Measurements from ENCODE around the gene PITPNC1.
A peak's percentile ranks its signal among the peaks of the same experiment; 100 is the strongest.
"Not testable (repeated sequence)": the region's sequence is repeated elsewhere in the genome, so short reads cannot be mapped to it uniquely, and the experiment has no call there.

Gene PITPNC1

DNA sequence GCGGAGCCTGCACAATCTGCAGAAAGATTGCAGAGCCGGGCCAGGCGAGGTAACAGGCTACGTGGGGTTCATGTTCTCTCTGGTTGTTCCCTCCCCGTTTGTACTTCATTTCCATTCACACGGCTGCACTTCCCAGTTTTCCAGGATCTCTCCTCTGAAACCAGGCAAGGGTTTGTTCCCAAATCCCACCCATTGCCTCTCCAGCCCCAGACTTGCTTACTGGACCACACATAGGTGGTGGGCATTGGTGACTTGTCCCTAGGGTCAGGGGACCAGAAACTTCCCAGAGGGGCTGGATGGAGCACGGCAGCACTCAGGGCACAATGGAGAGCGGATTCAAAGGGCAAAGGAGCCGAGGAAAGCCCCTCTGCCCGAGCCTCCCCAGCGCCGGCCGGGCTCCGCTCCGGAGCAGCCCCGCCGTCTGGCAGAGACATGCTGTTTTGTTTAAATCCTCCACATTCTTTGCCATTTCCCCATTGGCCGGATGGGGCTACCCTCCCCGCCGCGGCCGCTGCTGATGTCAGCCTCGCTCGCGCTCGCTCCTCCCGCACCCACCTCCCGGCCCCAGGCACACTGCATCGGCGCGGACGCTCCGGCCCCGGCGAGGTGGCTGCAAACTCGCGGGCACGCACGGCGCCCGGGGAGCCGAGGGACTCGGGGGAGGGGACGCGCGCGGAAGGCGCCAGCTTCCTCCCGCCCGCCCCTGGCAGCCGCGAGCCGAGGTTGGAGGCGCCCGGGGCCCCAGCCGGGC, at the start of gene PITPNC1:
TSS of gene PITPNC1 (plus strand) at position 545 of the 751 bp plus-strand sequence.
- H3K27me3 Mint-ChIP-seq: no peaks in the 10 kb centered on the region
- H3K36me3 Mint-ChIP-seq (ENCODE audit: low read depth): peaks cover 12% of the 10 kb centered on the region
- H3K27ac Mint-ChIP-seq: peak within 1 kb of the TSS; percentile 97
- peaks cover 44% of the 10 kb centered on the region for H3K4me1 Mint-ChIP-seq
- no peaks in the 10 kb centered on the region for H3K9me3 Mint-ChIP-seq
- H3K4me3 Mint-ChIP-seq: peak within 1 kb of the TSS; percentile 91
- peak; percentile 80 for ATAC-seq
- peak; percentile 90 for DNase-seq

DNA sequence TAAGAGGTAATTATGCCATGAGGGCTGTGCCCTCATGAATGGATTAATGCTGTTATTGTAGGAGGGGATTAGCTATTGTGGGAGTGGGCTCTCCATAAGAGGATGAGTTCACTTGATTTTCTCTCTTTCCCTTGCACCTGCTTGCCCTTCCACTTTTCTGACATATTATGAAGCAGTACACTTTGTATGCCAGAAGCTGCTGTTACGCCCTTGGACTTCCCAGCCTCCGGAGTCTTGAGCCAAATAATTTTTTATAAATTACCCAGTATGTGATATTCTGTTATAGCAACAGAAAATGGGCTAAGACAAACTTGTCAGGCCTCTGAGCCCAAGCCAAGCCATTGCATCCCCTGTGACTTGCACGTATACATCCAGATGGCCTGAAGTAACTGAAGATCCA, 49.1 kb upstream of the PITPNC1 start:
- DNase-seq (no peak), ATAC-seq (no peak)
- no peaks in the 10 kb centered on the region for H3K27me3 Mint-ChIP-seq
- H3K4me1 Mint-ChIP-seq: no peaks in the 10 kb centered on the region
- H3K4me3 Mint-ChIP-seq: no peak overlapping the region
- H3K27ac Mint-ChIP-seq: no peak overlapping the region
- peaks cover 3% of the 10 kb centered on the region for H3K36me3 Mint-ChIP-seq (ENCODE audit: low read depth)
- H3K9me3 Mint-ChIP-seq: no peaks in the 10 kb centered on the region

DNA sequence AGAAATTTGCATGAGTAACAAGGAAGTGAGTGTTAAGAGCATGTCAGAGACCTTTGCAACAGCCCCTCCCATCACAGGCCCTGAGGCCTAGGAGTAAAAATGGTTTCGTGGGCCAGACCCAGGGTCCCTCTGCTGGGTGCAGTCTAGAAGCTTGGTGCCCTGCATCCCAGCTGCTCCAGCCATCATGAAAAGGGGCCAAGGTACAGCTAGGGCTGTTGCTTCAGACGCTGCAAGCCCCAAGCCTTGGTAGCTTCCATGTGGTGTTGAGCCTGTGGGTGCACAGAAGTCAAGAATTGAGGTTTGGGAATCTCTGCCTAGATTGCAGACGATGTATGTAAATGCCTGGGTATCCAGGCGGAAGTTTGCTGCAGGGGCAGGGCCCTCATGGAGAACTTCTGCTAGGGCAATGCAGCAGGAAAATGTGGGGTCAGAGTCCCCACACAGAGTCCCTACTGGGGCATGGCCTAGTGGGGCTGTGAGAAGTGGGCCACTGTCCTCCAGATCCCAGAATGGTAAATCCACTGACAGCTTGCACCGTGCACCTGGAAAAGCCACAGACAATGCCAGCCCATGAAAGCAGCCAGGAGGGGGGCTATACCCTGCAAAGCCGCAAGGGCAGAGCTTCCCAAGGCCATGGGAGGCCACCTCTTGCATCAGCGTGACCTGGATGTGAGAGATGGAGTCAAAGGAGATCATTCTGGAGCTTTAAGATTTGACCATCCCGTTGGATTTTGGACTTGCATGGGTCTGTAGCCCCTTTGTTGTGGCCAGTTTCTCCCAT, 45.5 kb upstream of the PITPNC1 start:
- not testable (repeated sequence) for H3K27me3 Mint-ChIP-seq; DNase-seq; H3K4me3 Mint-ChIP-seq; H3K27ac Mint-ChIP-seq; H3K4me1 Mint-ChIP-seq; ATAC-seq; H3K9me3 Mint-ChIP-seq; H3K36me3 Mint-ChIP-seq (ENCODE audit: low read depth)

DNA sequence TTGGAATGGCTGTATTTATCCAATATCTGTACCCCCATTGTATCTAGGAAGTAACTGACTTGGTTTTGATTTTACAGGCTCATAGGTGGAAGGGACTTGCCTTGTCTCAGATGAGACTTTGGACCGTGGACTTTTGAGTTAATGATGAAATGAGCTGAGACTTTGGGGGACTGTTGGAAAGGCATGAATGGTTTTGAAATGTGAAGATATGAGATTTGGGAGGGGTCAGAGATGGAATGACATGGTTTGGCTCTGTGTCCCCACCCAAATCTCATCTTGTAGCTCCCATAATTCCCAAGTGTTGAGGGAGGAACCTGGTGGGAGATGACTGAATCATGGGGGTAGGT, 44.9 kb upstream of the PITPNC1 start:
- not testable (repeated sequence) for H3K27me3 Mint-ChIP-seq; H3K27ac Mint-ChIP-seq; H3K4me3 Mint-ChIP-seq; H3K9me3 Mint-ChIP-seq; DNase-seq; ATAC-seq; H3K4me1 Mint-ChIP-seq; H3K36me3 Mint-ChIP-seq (ENCODE audit: low read depth)

DNA sequence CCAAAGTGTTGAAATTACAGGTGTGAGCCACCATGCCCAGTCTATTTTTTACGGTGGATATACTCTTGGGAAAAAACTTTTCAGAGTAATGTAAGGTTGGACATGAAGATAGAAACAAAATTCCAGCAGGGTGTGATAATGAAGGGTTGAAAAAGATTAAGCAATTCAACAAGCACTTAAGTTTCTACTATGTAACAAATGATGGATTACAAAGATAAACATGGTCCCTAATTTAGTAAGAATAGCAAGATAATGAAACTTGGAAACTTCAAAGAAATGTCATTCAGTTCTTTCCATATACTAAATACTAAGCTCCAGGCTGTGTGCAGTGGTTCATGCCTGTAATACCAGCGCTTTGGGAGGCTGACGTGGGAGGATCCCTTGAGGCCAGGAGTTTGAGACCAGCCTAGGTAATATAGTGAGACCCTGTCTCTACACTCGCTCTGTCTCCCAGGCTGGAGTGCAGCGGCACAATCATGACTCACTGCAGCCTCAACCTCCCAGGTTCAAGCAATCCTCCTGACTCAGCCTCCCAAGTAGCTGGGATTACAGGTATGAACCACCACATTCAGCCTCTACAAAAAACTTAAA, 41.7 kb upstream of the PITPNC1 start:
- no peak overlapping the region for H3K27ac Mint-ChIP-seq

DNA sequence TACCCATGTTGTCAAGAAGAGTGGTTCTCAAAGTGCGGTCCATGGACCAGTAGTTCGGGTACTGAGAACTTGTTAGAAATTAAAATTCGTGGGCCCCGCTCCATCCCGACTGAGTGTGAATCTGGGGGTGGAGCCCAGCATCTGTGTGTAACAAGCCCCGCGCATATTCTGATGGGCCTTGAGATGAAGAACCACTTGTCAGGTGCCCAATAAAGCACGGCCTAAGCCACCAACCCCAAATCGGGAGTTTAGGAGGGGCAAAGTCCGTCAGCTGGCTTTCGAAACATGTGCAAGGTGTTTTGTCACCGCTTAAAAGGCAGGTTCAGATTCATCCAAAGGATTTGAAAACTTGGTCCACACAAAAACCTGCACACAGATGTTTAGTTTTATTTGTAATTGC, 40.2 kb upstream of the PITPNC1 start:
- no peaks in the 10 kb centered on the region for H3K4me1 Mint-ChIP-seq
- H3K27ac Mint-ChIP-seq: no peak overlapping the region
- no peak overlapping the region for H3K4me3 Mint-ChIP-seq
- H3K36me3 Mint-ChIP-seq (ENCODE audit: low read depth): peaks cover 32% of the 10 kb centered on the region
- H3K27me3 Mint-ChIP-seq: no peaks in the 10 kb centered on the region
- H3K9me3 Mint-ChIP-seq: no peaks in the 10 kb centered on the region
- DNase-seq: no peak
- ATAC-seq: no peak

More for the DNA sequence above, 41.7 kb upstream of the PITPNC1 start:
- DNase-seq (no peak), ATAC-seq (no peak)
- Mint-ChIP-seq H3K27me3 (no peaks in the 10 kb centered on the region), H3K9me3 (no peaks in the 10 kb centered on the region), H3K36me3 (ENCODE audit: low read depth) (peaks cover 19% of the 10 kb centered on the region), H3K4me1 (no peaks in the 10 kb centered on the region), H3K4me3 (no peak overlapping the region)

DNA sequence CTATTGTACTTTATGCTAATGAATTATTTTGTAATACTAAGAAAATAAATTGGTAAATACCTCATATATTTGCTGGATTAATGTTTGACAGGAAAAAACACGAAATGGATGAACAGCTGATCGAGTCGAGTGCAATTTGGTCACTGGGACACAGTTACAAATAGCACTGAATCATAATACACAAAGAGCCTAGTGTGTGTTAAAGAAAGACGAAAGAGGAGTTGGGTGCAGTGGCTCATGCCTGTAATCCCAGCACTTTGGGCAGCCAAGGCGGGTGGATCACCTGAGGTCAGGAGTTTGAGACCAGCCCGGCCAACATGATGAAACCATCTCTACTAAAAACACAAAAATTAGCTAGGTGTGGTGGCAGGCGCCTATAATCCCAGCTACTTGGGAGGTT, 38.7 kb upstream of the PITPNC1 start:
- H3K27me3 Mint-ChIP-seq, ATAC-seq, H3K9me3 Mint-ChIP-seq, H3K4me1 Mint-ChIP-seq, H3K4me3 Mint-ChIP-seq, H3K27ac Mint-ChIP-seq, DNase-seq: not testable (repeated sequence)
- H3K36me3 Mint-ChIP-seq (ENCODE audit: low read depth): peaks cover 43% of the 10 kb centered on the region

DNA sequence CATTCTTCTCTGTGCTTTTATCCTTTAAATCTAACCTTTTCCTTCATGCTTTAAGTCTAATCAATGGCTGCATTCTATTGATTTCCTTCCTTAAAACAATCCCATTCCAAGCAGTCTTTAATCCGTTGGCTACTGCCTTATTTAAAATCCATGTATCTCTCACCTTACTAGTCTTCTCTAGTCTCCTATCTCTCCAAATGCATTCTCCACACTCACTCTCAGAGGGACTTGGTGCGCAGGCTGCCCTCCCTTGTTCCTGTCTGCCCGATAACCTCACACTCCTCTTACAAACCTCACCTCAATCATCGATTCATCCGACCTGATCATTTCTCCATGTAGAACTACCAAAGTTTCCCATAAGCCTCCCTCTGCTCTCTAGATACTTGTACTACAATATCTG, 33.8 kb upstream of the PITPNC1 start:
- peaks cover 68% of the 10 kb centered on the region for H3K36me3 Mint-ChIP-seq (ENCODE audit: low read depth)
- no peaks in the 10 kb centered on the region for H3K9me3 Mint-ChIP-seq
- H3K27ac Mint-ChIP-seq: peak overlapping the region; percentile 5
- no peaks in the 10 kb centered on the region for H3K4me1 Mint-ChIP-seq
- ATAC-seq (no peak), DNase-seq (no peak)
- H3K4me3 Mint-ChIP-seq: no peak overlapping the region
- no peaks in the 10 kb centered on the region for H3K27me3 Mint-ChIP-seq

DNA sequence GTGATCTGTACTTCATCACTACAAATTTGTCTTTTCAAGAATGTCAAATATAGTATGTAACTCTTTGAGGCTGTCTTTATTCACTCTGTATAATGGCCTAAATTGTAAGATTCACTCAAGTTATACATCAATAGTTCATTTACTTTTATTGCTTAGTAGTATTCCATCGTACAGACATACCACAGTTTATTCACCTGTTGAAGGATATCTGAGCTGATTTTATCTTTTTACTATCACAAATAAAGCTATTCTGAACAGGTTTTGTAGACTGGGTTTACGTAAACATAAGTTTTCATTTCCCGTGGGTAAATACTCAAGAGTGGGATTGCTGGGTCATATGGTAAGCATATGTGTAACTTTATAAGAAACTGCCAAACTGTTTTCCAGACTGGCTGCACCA, 29.3 kb upstream of the PITPNC1 start:
- ATAC-seq: no peak
- Mint-ChIP-seq H3K27me3 (no peaks in the 10 kb centered on the region), H3K27ac (peak overlapping the region; percentile 19), H3K4me3 (no peak overlapping the region), H3K36me3 (ENCODE audit: low read depth) (peaks cover 67% of the 10 kb centered on the region), H3K9me3 (no peaks in the 10 kb centered on the region), H3K4me1 (no peaks in the 10 kb centered on the region)
- DNase-seq: no peak

DNA sequence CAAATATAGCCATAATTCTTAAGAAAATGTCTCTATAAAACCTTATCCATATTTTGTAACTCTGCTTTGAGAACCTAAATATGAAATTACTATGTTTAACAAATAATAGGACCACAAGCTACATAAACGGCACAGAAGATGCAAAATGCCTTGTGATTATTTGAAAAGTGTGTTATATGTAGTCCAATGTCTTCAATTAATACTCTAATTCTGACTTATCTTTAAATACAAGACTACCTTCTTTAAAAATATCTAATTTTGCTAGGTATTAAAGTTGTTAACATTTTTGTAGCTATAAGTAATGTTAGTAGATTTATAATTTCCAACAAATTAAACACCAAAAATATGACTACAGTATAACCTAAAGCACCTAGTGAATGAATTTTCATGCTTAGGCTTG, 27.7 kb upstream of the PITPNC1 start:
- Mint-ChIP-seq H3K27ac (no peak overlapping the region), H3K4me3 (no peak overlapping the region), H3K36me3 (ENCODE audit: low read depth) (peaks cover 66% of the 10 kb centered on the region), H3K27me3 (no peaks in the 10 kb centered on the region), H3K9me3 (no peaks in the 10 kb centered on the region), H3K4me1 (no peaks in the 10 kb centered on the region)
- no peak for ATAC-seq
- DNase-seq: no peak

DNA sequence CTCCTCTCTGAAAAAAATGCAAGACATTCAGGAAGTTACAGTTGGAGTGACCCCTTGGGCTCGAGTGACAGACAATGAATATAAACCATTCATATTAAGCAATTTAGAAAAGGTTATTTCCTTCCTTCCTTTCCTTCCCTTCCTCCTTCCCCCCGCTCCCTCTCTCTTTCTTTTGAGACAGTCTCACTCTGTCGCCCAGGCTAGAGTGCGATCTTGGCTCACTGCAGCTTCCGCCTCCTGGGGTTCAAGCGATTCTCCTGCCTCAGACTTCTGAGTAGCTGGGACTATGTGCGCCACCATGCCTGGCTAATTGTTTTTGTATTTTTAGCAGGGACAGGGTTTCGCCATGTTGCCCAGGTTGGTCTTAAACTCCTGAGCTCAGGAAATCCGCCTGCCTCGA, 23.9 kb upstream of the PITPNC1 start:
- no peak overlapping the region for H3K4me3 Mint-ChIP-seq
- DNase-seq (no peak), ATAC-seq (no peak)
- peaks cover 13% of the 10 kb centered on the region for H3K4me1 Mint-ChIP-seq
- H3K27me3 Mint-ChIP-seq: no peaks in the 10 kb centered on the region
- no peaks in the 10 kb centered on the region for H3K9me3 Mint-ChIP-seq
- no peak overlapping the region for H3K27ac Mint-ChIP-seq
- H3K36me3 Mint-ChIP-seq (ENCODE audit: low read depth): peaks cover 59% of the 10 kb centered on the region

DNA sequence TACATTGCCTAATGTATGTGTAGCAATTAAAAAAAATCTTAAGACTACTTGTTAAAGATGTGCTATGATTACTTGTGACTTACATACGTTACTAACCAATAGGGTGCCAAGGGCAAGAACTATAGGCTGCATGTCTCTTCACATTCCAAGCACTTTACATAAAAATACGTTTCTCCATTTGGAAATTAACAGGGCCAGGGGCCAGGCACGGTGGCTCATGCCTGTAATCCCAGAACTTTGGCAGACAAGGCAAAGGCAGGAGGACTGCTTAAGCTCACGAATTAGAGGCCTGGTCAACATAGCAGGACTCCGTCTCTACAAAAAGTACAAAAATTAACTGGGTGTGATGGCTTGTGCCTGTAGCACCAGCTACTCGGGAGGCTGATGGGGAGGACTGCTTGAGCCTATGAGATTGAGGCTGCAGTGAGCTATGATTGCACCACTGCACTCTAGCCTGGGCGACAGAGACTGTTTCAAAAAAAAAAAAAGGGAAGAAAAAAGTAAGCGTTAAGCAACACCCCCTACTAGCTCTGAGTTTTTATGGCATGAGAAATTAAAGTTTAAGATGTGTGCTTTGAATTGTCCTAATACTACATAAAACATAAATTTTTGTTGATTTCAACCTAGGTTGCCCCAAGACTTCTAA, 23.0 kb upstream of the PITPNC1 start:
- H3K9me3 Mint-ChIP-seq: no peaks in the 10 kb centered on the region
- ATAC-seq: no peak
- no peak overlapping the region for H3K4me3 Mint-ChIP-seq
- peaks cover 59% of the 10 kb centered on the region for H3K36me3 Mint-ChIP-seq (ENCODE audit: low read depth)
- peaks cover 21% of the 10 kb centered on the region for H3K4me1 Mint-ChIP-seq
- H3K27ac Mint-ChIP-seq: no peak overlapping the region
- no peaks in the 10 kb centered on the region for H3K27me3 Mint-ChIP-seq
- no peak for DNase-seq

DNA sequence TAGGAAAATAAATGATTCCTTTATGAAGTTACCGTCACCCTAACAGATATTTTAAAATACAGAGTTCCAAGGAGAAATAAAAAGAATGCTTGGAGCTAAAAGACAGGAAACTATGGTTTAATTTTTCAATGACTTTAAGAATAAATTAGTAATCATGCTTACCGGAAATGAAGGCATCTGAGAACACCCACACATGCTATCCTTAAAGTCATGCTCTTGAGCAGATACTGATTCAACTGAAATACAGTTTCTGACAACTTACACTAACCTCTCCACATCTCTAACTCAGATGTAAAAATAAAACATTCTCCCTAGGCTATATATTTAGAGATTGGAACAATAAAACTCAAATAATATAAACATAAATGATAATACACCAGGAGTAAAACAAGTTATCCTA, 18.5 kb upstream of the PITPNC1 start:
- H3K9me3 Mint-ChIP-seq: no peaks in the 10 kb centered on the region
- H3K27ac Mint-ChIP-seq: peak overlapping the region; percentile 91
- no peaks in the 10 kb centered on the region for H3K27me3 Mint-ChIP-seq
- peak; percentile 68 for ATAC-seq
- peaks cover 63% of the 10 kb centered on the region for H3K4me1 Mint-ChIP-seq
- peaks cover 66% of the 10 kb centered on the region for H3K36me3 Mint-ChIP-seq (ENCODE audit: low read depth)
- no peak for DNase-seq
- H3K4me3 Mint-ChIP-seq: peak overlapping the region; percentile 69

DNA sequence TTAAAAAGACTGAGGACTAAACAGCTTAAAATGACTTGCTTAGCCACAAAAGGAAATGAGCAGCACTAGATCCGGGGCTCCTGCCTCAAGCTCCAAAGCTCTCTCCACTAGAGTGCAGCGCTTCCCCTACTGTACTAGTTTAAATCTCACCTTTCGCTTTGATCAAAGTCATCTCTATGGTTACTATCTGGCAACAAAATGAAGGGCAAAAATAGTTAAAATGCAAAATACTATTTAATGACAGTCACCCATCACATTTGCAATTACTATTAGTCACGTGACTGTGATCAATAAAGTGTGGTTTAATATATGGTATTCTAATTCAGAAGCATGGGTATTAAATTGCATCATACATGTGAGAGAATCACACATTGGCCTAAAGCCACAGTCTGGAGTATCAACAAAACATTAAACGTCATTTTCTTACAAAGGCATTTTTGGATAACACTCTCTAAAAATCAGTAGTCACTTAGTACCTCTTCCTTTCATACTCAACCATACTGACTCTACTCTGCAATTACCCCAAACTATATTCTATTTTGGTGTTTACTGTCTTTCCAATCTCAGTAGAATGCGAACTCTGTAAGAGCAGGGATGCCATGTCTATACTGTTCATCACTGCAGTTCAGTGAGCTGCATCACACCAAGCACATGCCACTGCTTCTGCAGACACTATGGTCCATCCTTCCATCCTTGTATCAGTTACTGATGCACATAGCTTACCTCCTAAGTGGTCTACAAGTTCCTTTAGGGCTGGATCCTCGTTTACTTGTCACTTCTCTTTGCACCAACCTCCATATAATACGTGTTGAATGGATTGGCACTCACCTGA, 16.9 kb upstream of the PITPNC1 start:
- peaks cover 65% of the 10 kb centered on the region for H3K36me3 Mint-ChIP-seq (ENCODE audit: low read depth)
- peak overlapping the region; percentile 9 for H3K4me3 Mint-ChIP-seq
- H3K9me3 Mint-ChIP-seq: no peaks in the 10 kb centered on the region
- peak overlapping the region; percentile 47 for H3K27ac Mint-ChIP-seq
- H3K4me1 Mint-ChIP-seq: peaks cover 75% of the 10 kb centered on the region
- DNase-seq: peak; percentile 34
- H3K27me3 Mint-ChIP-seq: no peaks in the 10 kb centered on the region
- ATAC-seq: peak; percentile 80

All from activated naive CD8-positive, alpha-beta T cell treated with anti-CD3 and anti-CD28 coated beads, Interleukin-2, amount 50 U/mL, for 24 hours (primary cell).